ENCODE results near the gene NRXN3. TPM values are rescaled to one million over a fixed set of nuclear protein-coding genes. Genes with fewer than 3 reads are reported as not detected.

NRXN3 gene
- total RNA-seq, 2 experiments from 2014 or later, result not detected

- Histone ChIP-seq H3K79me2 (ENCODE audit: insufficient read depth, low read depth, low read length) (no peaks in the 10 kb centered on the region), H3K4me3 (ENCODE audit: low read depth, low read length, poor library complexity, severe bottlenecking) (no peak overlapping the region), H3K27ac (ENCODE audit: low read depth, low read length, poor library complexity, severe bottlenecking) (no peak overlapping the region), H3K36me3 (ENCODE audit: insufficient read depth, low read length) (no peaks in the 10 kb centered on the region), H3K4me1 (ENCODE audit: insufficient read depth, low read length, poor library complexity, severe bottlenecking) (no peaks in the 10 kb centered on the region), H3K9me3 (ENCODE audit: low read length) (no peaks in the 10 kb centered on the region), H2AFZ (ENCODE audit: low read length) (no peak overlapping the region), H3K9me2 (ENCODE audit: insufficient read depth, low read length) (no peaks in the 10 kb centered on the region), H4K20me1 (ENCODE audit: insufficient read depth, low read length) (no peaks in the 10 kb centered on the region), H3K4me2 (ENCODE audit: low read length) (no peak overlapping the region)
- POLR2A ChIA-PET, result no interaction called here
- no TSS peak for BruUV-seq (replicated peaks)
- intact Hi-C loops (cut with micrococcal nuclease; ENCODE audit: unreplicated experiment), result no loop called here
- TF ChIP-seq CTCF (conservative IDR thresholded peaks at IDR 0.05; ENCODE audit: low read length) (no peak), EZH2phosphoT487 (IDR thresholded peaks at IDR 0.05; ENCODE audit: borderline replicate concordance, low read depth, low read length) (no peak)
- no peak for DNase-seq (ENCODE audit: low spot score)
- CTCF ChIA-PET (ENCODE audit: unreplicated experiment), result no interaction called here
These were observed 467.3 kb downstream of the NRXN3 start for GRCh38 chr14:78637489-78637888.

- TF ChIP-seq EZH2phosphoT487 (IDR thresholded peaks at IDR 0.05; ENCODE audit: borderline replicate concordance, low read depth, low read length), result no peak
- TF ChIP-seq CTCF (conservative IDR thresholded peaks at IDR 0.05; ENCODE audit: low read length), result no peak
- Histone ChIP-seq H3K4me3 (ENCODE audit: low read depth, low read length, poor library complexity, severe bottlenecking) (no peak overlapping the region), H3K79me2 (ENCODE audit: insufficient read depth, low read depth, low read length) (no peaks in the 10 kb centered on the region), H2AFZ (ENCODE audit: low read length) (no peak overlapping the region), H3K9me2 (ENCODE audit: insufficient read depth, low read length) (no peaks in the 10 kb centered on the region), H3K9me3 (ENCODE audit: low read length) (no peaks in the 10 kb centered on the region), H3K36me3 (ENCODE audit: insufficient read depth, low read length) (no peaks in the 10 kb centered on the region), H3K27ac (ENCODE audit: low read depth, low read length, poor library complexity, severe bottlenecking) (no peak overlapping the region), H3K4me1 (ENCODE audit: insufficient read depth, low read length, poor library complexity, severe bottlenecking) (no peaks in the 10 kb centered on the region), H4K20me1 (ENCODE audit: insufficient read depth, low read length) (no peaks in the 10 kb centered on the region), H3K4me2 (ENCODE audit: low read length) (no peak overlapping the region)
- BruUV-seq (replicated peaks), result no TSS peak
- POLR2A ChIA-PET, result no interaction called here
- DNase-seq (ENCODE audit: low spot score), result no peak
- CTCF ChIA-PET (ENCODE audit: unreplicated experiment), result no interaction called here
- intact Hi-C loops (cut with micrococcal nuclease; ENCODE audit: unreplicated experiment), result no loop called here
These were observed 467.8 kb downstream of the NRXN3 start for GRCh38 chr14:78637908-78638475.

- CTCF ChIA-PET (ENCODE audit: unreplicated experiment), result no interaction called here
- intact Hi-C loops (cut with micrococcal nuclease; ENCODE audit: unreplicated experiment), result no loop called here
- no TSS peak for BruUV-seq (replicated peaks)
These were observed 468.8 kb downstream of the NRXN3 start for GRCh38 chr14:78638926-78639325.

More at GRCh38 chr14:78638926-78639325, 468.8 kb downstream of the NRXN3 start:
- H3K79me2 ChIP-seq (ENCODE audit: insufficient read depth, low read depth, low read length), result no peaks in the 10 kb centered on the region
- H3K4me3 ChIP-seq (ENCODE audit: low read depth, low read length, poor library complexity, severe bottlenecking), result no peak overlapping the region
- no peak for DNase-seq (ENCODE audit: low spot score)
- H3K4me2 ChIP-seq (ENCODE audit: low read length), result no peak overlapping the region
- no peaks in the 10 kb centered on the region for H3K9me3 ChIP-seq (ENCODE audit: low read length)
- no peaks in the 10 kb centered on the region for H3K36me3 ChIP-seq (ENCODE audit: insufficient read depth, low read length)
- no peaks in the 10 kb centered on the region for H4K20me1 ChIP-seq (ENCODE audit: insufficient read depth, low read length)
- H3K4me1 ChIP-seq (ENCODE audit: insufficient read depth, low read length, poor library complexity, severe bottlenecking), result no peaks in the 10 kb centered on the region
- no peak overlapping the region for H2AFZ ChIP-seq (ENCODE audit: low read length)
- no peak overlapping the region for H3K27ac ChIP-seq (ENCODE audit: low read depth, low read length, poor library complexity, severe bottlenecking)
- H3K9me2 ChIP-seq (ENCODE audit: insufficient read depth, low read length), result no peaks in the 10 kb centered on the region
- POLR2A ChIA-PET, result no interaction called here
- TF ChIP-seq CTCF (conservative IDR thresholded peaks at IDR 0.05; ENCODE audit: low read length) (no peak), EZH2phosphoT487 (IDR thresholded peaks at IDR 0.05; ENCODE audit: borderline replicate concordance, low read depth, low read length) (no peak)
